Cardiac muscle cell (in vitro differentiated cells and primary cell): Measurements from ENCODE around the gene SRGN. TPM values are rescaled to one million over a fixed set of nuclear protein-coding genes. Genes with fewer than 3 reads are reported as not detected.

ENCODE experiments used
- DNase-seq, 2 donors: peaks; one replicate each; pipeline versions ENCODE4 v3.0.0 to v3.0.0-alpha.2; 2010 to 2017; ENCODE audit warnings: low read depth in 1 of 2, low spot score in 1 of 2
- H3K27ac ChIP-seq: fragments of 200-600 bp; sonication (generic); 2 replicates; pipeline ENCODE4 v1.5.1; 2016
- H3K27me3 ChIP-seq: fragments of 200-600 bp; sonication (generic); 2 replicates; pipeline ENCODE4 v1.6.0; 2016; ENCODE audit warnings: control low read depth
- H3K36me3 ChIP-seq: fragments of 200-600 bp; sonication (generic); 2 replicates; pipeline ENCODE4 v1.5.1; 2016; ENCODE audit warnings: control low read depth
- H3K4me1 ChIP-seq: fragments of 200-600 bp; sonication (generic); 2 replicates; pipeline ENCODE4 v1.8.1; 2017; ENCODE audit warnings: low read depth, mild to moderate bottlenecking, mixed run types
- H3K4me3 ChIP-seq: fragments of 200-600 bp; sonication (generic); 2 replicates; pipeline ENCODE4 v1.5.1; 2016; ENCODE audit warnings: mild to moderate bottlenecking
- H3K9me3 ChIP-seq: fragments of 200-600 bp; sonication (generic); 2 replicates; pipeline ENCODE4 v1.5.1; 2017; ENCODE audit warnings: low read depth, mild to moderate bottlenecking, control low read depth
- polyA plus RNA-seq: library from polyadenylated mRNA; unstranded; fragments of >200 nt; fragmentation: Nextera tagmentation; extraction: Ambion mirVana; gene quantifications from 2 replicates; pipeline ENCODE4 v1.2.1, GENCODE V29; 2016
- total RNA-seq: library from RNA; depleted of rRNA; stranded (reverse); fragments of >200 nt; gene quantifications from 2 replicates; pipeline ENCODE4 v1.2.3, GENCODE V29; 2016
- TF ChIP-seq, protein P1 (sequence below): IDR thresholded peaks from 2 replicates; pipeline ENCODE4 v1.5.1; 2012; ENCODE audit warnings: low read depth, mild to moderate bottlenecking, low read length

The SRGN gene
- total and polyA plus RNA-seq, 2 experiments from 2014 or later: not detected

DNA sequence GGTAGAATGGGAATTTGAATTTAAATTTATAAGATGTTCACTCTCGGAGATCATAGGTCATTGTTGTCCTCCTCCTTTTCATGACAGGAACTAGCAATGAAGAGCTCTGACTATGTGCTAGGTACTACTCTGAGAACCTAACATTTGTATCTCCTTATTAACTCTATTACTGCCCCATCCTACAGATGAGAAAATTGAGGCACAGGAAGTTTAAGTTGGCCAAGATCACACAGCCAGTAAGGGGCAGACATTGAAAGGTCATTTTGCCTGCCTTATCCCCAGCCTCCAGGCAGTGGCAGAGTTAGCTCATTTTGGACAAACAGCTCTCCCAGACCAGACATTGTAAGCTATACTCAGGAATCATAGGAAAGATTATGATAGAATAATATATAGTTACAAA is 6.0 kb downstream of the SRGN start:
- H3K4me3 ChIP-seq: no peak overlapping the region
- no peaks in the 10 kb centered on the region for H3K27me3 ChIP-seq
- peak in 1 of 2 donors; percentile 56 for DNase-seq
- no peaks in the 10 kb centered on the region for H3K4me1 ChIP-seq
- no peaks in the 10 kb centered on the region for H3K36me3 ChIP-seq
- TF ChIP-seq, protein P1, sequence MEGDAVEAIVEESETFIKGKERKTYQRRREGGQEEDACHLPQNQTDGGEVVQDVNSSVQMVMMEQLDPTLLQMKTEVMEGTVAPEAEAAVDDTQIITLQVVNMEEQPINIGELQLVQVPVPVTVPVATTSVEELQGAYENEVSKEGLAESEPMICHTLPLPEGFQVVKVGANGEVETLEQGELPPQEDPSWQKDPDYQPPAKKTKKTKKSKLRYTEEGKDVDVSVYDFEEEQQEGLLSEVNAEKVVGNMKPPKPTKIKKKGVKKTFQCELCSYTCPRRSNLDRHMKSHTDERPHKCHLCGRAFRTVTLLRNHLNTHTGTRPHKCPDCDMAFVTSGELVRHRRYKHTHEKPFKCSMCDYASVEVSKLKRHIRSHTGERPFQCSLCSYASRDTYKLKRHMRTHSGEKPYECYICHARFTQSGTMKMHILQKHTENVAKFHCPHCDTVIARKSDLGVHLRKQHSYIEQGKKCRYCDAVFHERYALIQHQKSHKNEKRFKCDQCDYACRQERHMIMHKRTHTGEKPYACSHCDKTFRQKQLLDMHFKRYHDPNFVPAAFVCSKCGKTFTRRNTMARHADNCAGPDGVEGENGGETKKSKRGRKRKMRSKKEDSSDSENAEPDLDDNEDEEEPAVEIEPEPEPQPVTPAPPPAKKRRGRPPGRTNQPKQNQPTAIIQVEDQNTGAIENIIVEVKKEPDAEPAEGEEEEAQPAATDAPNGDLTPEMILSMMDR: peak; percentile 18
- H3K27ac ChIP-seq: no peak overlapping the region
- no peaks in the 10 kb centered on the region for H3K9me3 ChIP-seq

DNA sequence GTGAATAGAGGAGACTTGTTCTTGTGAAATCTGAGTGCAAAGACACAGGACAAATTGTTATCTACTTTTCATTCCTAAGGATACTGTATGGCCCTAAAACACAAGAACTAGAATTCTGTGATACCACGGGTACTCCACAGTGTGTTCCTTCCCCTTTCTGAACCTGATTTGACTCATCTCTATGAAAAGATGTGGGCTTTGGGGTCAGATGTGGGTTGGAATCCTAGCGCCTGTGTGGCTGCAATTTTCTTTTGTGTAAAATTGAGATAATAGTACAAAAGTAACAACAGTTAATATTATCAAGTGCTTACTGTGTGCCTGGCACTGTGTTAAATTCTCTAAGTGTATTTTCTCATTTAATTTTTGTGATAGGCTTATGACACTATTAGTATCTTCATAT is 8.1 kb downstream of the SRGN start:
- H3K4me3 ChIP-seq: no peak overlapping the region
- no peaks in the 10 kb centered on the region for H3K36me3 ChIP-seq
- no peaks in the 10 kb centered on the region for H3K4me1 ChIP-seq
- DNase-seq: peak in 1 of 2 donors; percentile 44
- H3K9me3 ChIP-seq: no peaks in the 10 kb centered on the region
- no peak overlapping the region for H3K27ac ChIP-seq
- no peaks in the 10 kb centered on the region for H3K27me3 ChIP-seq
- TF ChIP-seq, protein P1: no peak

DNA sequence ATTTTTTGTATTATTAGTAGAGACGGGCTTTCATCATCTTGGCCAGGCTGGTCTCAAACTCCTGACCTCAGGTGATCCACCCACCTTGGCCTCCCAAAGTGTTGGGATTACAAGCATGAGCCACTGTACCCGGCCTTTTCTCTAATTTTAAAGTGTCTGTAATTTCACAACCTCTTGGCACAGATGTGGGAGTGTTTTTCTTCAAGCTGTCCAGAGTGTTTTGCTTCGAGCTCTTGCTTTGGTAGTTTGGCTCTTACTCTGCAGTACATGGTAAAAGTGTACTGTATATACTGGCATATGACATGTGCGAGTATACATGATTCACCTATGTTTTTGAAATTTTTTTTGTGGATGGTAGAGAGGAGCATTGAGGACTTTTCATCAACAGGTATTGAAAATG is 9.8 kb downstream of the SRGN start:
- no peaks in the 10 kb centered on the region for H3K9me3 ChIP-seq
- no peak overlapping the region for H3K4me3 ChIP-seq
- H3K27me3 ChIP-seq: no peaks in the 10 kb centered on the region
- no peaks in the 10 kb centered on the region for H3K36me3 ChIP-seq
- no peak overlapping the region for H3K27ac ChIP-seq
- no peaks in the 10 kb centered on the region for H3K4me1 ChIP-seq
- TF ChIP-seq, protein P1: no peak
- DNase-seq: peak in 1 of 2 donors; percentile 65

DNA sequence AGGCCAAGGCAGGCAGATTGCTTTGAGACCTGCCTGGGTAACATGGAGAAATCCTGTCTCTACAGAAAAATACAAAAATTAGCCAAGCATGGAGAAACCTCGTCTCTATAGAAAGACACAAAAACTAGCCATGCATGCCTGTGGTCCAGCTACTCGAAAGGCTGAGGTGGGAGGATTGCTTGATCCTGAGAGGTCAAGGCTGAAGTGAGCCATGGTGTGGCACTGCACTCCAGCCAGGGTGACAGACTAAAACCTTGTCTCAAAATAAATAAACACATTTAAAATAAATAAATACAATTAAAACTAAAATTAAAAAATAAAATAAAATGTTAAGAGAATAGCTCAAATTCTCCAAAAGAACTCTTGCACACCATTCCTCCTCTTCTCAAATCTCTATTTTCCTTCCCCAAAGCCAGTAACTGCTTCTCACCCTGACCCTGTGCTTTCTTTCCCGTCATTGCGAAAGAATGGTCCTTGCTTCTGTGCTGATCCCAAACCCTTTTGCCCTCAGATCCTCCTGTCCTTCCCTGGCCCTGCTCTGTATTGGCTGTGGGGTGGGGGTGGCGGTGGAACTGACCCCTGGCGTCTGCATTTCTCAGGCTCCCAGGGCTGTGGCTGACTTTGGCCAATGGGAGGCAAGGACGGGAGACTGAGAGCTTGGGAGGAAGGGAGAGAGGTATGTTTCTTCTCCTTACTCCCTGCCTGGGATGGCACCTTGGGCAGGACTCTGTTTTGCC is 12.4 kb downstream of the SRGN start:
- Histone ChIP-seq H3K9me3 (no peaks in the 10 kb centered on the region), H3K27ac (no peak overlapping the region), H3K4me3 (no peak overlapping the region), H3K36me3 (no peaks in the 10 kb centered on the region), H3K4me1 (no peaks in the 10 kb centered on the region), H3K27me3 (no peaks in the 10 kb centered on the region)
- DNase-seq: peak in 1 of 2 donors; percentile 37
- TF ChIP-seq, protein P1: no peak

DNA sequence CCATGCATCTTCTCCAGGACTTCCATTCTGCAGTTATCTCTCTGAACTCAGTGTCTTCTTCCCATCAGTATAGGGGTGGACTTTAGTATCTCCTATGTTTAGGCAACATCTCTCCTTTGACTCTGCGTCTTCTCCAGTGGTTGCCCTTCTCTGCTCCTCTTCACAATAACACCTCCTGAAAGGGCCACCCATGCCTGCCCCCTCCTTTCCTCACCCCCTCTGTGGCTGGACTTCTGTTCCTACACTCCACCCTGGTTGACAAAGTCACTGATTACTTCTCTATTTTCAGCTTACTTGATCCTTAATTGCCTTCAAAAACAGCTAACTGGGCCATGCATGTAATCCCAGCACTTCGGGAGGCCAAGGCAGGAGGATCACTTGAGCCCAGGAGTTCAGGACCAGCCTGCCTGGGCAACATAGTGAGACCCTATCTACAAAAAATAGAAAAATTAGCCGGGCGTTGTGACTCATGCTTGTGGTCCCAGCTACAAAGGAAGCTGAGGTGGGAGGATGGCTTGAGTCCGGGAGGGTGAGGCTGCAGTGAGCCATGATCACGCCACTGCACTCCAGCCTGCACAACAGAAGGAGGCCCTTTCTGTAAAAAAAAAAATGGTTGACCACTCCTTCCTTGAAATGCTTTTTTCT is 13.7 kb downstream of the SRGN start:
- peak in 1 of 2 donors; percentile 84 for DNase-seq
- Histone ChIP-seq H3K9me3 (no peaks in the 10 kb centered on the region), H3K4me1 (peaks cover under 1% of the 10 kb centered on the region), H3K27ac (no peak overlapping the region), H3K4me3 (no peak overlapping the region), H3K27me3 (no peaks in the 10 kb centered on the region), H3K36me3 (no peaks in the 10 kb centered on the region)
- TF ChIP-seq, protein P1: no peak
